Measurements from ENCODE around the gene PRKCB.

DNA sequence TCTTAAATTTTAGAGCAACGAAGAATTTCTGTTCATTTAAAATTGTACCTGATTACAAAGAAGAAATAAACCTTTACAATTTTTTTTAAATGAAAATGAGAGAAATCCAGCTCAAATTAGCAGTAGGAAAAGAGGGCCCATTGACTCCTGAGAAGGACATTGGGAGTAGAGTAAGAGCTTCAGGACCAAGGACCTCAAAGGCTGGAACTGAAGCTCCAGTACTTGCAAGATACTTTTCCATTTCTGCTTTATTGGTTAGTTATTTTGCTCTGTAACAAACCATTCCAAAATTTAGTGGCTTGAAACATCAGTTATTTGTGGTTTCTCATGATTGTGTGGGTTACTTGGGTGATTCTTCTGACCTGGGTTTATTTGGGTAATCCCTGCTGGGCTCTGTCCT, 165.9 kb downstream of the PRKCB start:
- TF ChIP-seq, protein P1, sequence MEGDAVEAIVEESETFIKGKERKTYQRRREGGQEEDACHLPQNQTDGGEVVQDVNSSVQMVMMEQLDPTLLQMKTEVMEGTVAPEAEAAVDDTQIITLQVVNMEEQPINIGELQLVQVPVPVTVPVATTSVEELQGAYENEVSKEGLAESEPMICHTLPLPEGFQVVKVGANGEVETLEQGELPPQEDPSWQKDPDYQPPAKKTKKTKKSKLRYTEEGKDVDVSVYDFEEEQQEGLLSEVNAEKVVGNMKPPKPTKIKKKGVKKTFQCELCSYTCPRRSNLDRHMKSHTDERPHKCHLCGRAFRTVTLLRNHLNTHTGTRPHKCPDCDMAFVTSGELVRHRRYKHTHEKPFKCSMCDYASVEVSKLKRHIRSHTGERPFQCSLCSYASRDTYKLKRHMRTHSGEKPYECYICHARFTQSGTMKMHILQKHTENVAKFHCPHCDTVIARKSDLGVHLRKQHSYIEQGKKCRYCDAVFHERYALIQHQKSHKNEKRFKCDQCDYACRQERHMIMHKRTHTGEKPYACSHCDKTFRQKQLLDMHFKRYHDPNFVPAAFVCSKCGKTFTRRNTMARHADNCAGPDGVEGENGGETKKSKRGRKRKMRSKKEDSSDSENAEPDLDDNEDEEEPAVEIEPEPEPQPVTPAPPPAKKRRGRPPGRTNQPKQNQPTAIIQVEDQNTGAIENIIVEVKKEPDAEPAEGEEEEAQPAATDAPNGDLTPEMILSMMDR (conservative IDR thresholded peaks at IDR 0.05 in 1 of 2, IDR thresholded peaks at IDR 0.05 in 1 of 2; ENCODE audit: low read depth in 1 of 2, low read length in 2 of 2), result no peak
- TF ChIP-seq EZH2 (IDR thresholded peaks at IDR 0.05; ENCODE audit: low read length, missing control alignments), result no peak
